ENCODE results near the gene SYNE1.
"Not testable (repeated sequence)": the region's sequence is repeated elsewhere in the genome, so short reads cannot be mapped to it uniquely, and the experiment has no call there.

Gene SYNE1

GRCh38 chr6:152625213-152625612 is 11.9 kb downstream of the SYNE1 start:
- DNase-seq = no peak

GRCh38 chr6:152614776-152615175 is 22.4 kb downstream of the SYNE1 start:
- not testable (repeated sequence) for DNase-seq

- no peak for DNase-seq
Measured at GRCh38 chr6:152609125-152609670, 28.0 kb downstream of the SYNE1 start.

DNA sequence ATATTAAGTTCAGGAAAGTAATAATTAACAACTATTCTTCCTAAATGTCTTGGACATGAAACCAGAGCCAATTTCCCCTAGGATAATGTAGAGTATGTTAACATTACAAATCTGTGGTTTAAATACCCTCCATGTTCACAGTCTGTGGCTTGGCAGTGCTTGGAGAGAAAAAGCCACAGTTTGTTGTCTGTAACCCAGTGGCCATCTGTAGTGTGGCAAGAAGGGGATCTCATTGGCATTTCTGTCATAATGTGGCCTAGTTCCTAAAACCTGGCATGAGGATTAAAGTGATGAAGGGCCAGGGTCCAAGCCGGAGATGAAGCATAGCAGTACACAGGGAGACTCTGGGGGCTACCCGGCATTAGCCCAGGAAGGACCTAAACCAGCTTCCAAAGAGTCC is 31.2 kb downstream of the SYNE1 start:
- no peak for DNase-seq

DNA sequence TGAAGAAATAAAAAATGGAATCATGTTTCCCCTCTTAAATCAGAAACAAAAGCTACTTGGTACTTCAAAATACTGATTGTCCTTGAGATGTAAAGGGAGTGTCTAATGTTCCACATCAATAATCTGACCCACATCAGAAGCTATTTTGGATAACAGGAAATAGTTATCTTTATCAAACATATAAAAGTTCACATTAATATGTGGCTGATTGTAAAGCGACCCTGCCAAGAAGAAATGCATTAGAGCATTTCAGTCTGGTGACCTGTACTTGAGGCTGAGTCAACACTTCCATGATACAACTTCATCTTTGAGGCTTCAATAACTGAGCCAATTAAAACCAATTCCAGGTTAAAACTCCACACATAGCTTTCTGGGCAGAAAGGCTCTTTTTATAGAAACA is 31.8 kb downstream of the SYNE1 start:
- DNase-seq = no peak

DNA sequence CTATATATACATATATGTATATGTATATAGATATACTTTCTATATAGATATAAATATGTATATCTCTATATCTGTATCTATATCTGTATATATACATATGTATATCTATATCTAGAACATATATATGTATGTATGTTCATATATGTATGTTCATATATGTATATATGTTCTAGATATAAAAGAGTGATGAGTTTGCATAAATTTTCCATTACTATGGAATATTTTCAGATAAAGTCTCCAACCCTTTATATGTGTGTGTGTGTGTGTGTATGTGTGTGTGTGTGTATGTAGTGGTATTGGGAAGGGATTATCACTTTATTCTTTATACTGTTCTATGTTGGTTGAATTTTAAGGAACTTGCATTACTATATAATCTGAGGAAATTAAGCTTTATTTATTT is 33.3 kb downstream of the SYNE1 start:
- no peak for DNase-seq

DNA sequence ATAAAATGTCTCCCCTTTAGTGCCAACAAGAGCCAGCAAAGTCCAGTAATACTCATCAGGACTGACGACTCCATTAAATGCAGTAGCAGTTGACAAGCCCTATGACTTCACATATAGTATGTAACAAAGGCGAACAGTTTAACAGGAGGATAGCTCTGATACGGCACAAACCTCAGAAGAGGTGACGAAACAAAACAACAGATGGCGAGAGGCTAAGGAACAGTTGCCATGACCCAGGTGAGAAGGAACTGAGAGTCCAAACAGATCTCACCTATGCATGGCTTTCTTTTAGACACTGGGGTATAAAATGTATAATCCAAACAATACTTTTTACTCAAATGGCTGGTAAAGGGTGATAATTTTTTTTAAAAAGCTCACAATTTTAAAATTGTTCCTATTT is 37.1 kb downstream of the SYNE1 start:
- no peak for DNase-seq

GRCh38 chr6:152598901-152599537 is 38.1 kb downstream of the SYNE1 start:
- DNase-seq = no peak

GRCh38 chr6:152598421-152598820 is 38.7 kb downstream of the SYNE1 start:
- no peak for DNase-seq

- DNase-seq = no peak
Measured at GRCh38 chr6:152596726-152597125, 40.4 kb downstream of the SYNE1 start.

DNA sequence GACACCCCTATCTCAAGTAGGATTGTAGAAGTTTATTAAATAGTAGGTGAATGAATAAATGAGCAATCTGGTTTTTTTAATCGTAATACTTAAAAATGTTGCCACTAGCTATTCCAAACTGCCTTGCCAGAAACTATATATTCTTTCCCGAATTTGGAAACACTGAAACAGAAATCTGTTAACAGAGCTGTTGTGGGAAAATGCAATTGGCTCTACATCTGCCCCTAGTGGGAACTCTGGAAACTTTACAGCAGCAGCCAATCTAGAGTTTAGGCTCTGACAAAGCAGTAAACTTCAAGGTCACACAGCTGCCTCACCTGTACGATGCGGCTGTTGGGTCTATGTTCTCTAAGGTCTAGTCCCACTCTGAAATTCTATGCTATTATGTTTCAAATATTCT is 41.7 kb downstream of the SYNE1 start:
- DNase-seq = no peak

GRCh38 chr6:152594701-152595100 is 42.5 kb downstream of the SYNE1 start:
- DNase-seq = no peak

GRCh38 chr6:152588456-152588855 is 48.7 kb downstream of the SYNE1 start:
- no peak for DNase-seq

- DNase-seq = no peak
Measured at GRCh38 chr6:152587473-152587872, 49.7 kb downstream of the SYNE1 start.

GRCh38 chr6:152585236-152585635 is 51.9 kb downstream of the SYNE1 start:
- no peak for DNase-seq

DNA sequence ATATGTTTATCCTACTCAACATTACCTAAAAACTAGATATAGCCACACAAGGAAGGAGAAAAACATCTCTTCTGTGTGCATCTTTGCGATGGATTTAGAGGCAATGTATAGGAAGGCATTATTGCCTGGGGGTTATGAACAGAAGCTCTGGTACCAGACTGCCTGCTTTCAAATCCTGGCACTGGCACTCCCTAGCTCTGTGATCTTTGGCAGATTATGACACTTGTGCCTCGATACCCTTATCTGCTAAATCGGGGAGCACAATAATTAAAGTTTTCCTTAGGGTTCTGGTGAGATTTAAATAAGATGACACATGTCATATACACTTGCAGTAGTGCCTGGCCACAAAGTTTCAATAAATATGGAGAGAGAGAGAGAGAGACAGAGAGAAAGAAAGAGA is 53.3 kb downstream of the SYNE1 start:
- DNase-seq = no peak

- DNase-seq = no peak
Measured at GRCh38 chr6:152576525-152576924, 60.6 kb downstream of the SYNE1 start.

DNA sequence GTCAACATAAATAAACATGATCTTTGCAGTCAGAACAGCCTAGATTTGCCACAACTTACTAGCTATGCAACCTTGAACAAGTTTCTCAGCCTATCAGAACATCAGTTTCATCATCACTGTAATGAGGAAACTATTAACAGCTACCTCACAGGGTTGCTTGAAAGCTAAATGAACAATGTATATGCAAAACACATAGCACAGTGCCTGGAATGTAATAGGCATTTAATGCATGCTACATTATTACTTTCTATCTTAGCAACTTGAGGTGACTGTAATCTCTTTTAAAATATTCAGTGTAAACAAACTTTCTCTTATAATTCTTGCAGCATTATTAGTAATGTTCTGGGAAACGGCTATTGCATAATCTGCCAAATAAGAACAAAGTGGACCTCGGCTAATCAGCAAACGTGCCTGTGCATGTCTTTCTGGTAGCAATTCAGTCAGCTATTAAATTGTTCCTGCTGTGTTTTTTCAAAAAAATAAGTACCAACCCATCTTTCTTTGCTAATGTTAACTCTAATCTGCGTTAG is 61.5 kb downstream of the SYNE1 start:
- no peak for DNase-seq

DNA sequence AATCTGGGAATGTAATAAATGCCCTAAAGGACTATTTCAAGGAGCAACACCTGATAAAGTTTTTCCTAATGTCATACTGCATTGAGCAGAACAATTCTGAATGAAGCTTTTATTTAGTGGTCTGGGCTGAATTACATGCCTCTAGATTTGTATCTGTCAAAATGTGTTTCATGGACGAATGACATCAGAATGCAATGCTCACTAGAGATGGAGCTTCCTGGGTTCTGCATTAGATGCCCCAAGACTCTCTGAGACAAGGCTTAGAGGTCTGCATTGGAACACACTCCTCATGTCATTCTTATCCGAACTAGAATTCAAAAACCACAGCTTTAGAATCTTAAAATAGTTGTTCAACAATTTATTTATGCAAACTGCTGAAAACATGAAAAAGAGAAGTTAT is 62.0 kb downstream of the SYNE1 start:
- no peak for DNase-seq

DNA sequence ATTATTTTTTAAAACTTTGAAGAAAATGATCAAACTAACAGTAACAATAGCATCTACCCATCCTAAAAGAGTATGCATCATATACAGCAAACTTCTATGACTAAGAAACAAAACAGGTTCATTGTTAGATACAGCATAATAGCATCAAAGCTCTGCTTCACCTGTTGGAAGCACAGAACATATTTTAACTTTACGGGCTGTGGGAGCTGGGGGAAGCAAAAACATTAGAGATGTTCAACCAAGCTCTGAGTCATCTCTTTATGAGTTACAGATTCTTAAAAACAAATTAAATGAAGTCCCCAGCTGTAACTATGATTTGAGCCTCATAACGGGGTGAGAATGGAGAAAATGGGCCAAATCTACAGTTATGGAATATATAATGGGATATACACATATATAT is 63.4 kb downstream of the SYNE1 start:
- no peak for DNase-seq

DNA sequence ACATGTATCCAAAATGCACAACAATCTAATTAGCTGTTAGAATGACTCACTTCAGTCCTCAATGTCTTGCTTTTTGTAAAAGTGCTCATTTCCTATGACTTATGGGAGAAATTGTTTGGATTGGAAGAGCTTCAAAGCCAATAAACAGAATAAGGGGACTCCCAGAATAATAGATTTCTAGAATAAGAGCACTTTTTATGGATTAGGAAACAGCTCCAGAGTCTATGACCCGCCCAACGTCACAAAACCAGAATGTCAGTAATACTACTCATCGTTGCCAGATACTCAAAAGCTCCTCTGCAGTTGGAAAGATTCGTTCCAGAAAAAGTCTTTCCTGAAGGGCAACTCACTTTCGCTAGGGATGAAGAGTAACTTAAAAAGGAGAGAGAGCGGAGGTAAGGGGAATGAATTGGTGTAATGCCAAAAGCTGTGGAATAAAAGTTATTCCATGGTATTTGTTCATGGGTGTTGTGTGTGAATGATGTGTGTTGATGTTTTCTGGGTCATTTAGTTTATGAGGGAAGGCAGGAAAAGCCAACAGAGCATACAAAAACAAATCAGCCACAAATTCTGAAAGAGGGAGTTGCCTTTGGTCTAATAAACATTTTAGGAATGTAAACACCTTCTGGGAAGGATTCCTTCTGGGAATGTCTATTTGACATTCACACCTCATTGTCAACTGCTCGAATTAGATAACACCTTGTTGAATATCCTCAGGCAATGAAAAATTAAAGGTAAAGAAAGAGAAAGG is 64.6 kb downstream of the SYNE1 start:
- no peak for DNase-seq

DNA sequence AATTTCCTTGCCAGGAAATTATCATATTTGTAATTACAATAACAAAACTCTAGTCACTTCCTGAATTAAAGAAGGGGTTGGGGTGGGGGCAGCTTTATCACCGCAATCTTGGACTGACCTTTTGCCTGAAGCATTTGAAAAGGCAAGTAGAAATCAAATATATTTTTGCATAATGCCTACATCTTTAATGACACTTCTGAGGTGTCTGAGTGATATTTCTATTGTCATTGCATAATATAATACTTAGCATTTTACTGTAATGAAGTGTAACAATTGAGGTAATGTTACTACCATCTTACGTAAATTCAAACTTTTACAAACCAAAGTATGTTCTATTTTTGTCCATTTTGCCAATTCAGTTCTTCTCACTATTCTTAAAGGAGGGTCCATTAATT is 65.2 kb downstream of the SYNE1 start:
- no peak for DNase-seq

DNA sequence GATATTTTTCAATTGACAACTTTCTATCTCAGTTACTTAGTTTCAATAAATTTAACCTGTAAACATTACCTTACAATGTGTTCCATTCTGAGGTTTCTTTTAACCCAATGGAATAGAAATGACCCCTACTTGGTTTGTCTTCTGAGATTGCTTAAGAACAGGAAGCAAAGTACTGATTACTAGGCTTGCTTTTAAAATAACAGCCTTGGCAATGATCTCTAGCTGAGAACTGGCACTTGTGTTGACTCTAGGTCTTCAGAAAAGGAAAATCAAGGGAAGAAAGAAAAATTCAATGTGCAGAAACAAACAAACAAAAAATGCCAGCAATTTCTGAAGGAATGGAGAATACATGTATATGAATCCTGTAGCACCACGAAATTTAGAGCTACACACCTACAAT is 66.1 kb downstream of the SYNE1 start:
- DNase-seq = no peak

Measured in activated naive CD4-positive, alpha-beta T cell treated with Interleukin-2 at 50 U/mL for 16 hours (primary cell).